ENCODE results near the gene SNHG17. TPM values are rescaled to one million over a fixed set of nuclear protein-coding genes. Genes with fewer than 3 reads are reported as not detected.

The SNHG17 gene
- total and polyA plus RNA-seq, 4 donors = 17.7 to 46.2 (median 31.2) TPM

Other genes with a start within 250 kb of the SNHG17 start
- gene KIAA1755, start 174.6 kb downstream of the SNHG17 start, total RNA-seq = 10 to 100 TPM in 1 of 2 donors, 1 to 10 TPM in 1; 9.3 to 46.4 TPM
- 10 to 100 TPM in 1 of 2 donors, 1 to 10 TPM in 1; 2.0 to 31.9 TPM for gene KIAA1755, start 174.6 kb downstream of the SNHG17 start, polyA plus RNA-seq
- gene BPI, start 131.2 kb downstream of the SNHG17 start, total RNA-seq = under 1 TPM; 0.19 to 0.51 TPM
- under 1 TPM in 1 of 2 donors, not detected in 1; 0.82 TPM for gene BPI, start 131.2 kb downstream of the SNHG17 start, polyA plus RNA-seq
- 1 to 10 TPM; 2.7 to 7.8 TPM for gene LBP, start 88.8 kb downstream of the SNHG17 start, total RNA-seq
- gene LBP, start 88.8 kb downstream of the SNHG17 start, polyA plus RNA-seq = under 1 TPM; 0.20 to 0.25 TPM
- gene RALGAPB, start 37.5 kb upstream of the SNHG17 start, total RNA-seq = 10 to 100 TPM; 35.5 to 41.3 TPM
- gene RALGAPB, start 37.5 kb upstream of the SNHG17 start, polyA plus RNA-seq = 10 to 100 TPM in 1 of 2 donors, 1 to 10 TPM in 1; 5.9 to 12.8 TPM
- gene ADIG, start 145.9 kb upstream of the SNHG17 start, total RNA-seq = not detected
- gene ADIG, start 145.9 kb upstream of the SNHG17 start, polyA plus RNA-seq = not detected
- gene ARHGAP40, start 166.5 kb upstream of the SNHG17 start, total RNA-seq = not detected
- gene ARHGAP40, start 166.5 kb upstream of the SNHG17 start, polyA plus RNA-seq = not detected

All from aorta (tissue), 4 donors.